ENCODE measurements around the gene SMC1B. TPM values are rescaled to one million over a fixed set of nuclear protein-coding genes. Genes with fewer than 3 reads are reported as not detected.
"Not testable (repeated sequence)": the region's sequence is repeated elsewhere in the genome, so short reads cannot be mapped to it uniquely, and the experiment has no call there.

Gene SMC1B
- total RNA-seq, 2 donors from 2014 or later = 2.7 to 3.2 TPM

DNA sequence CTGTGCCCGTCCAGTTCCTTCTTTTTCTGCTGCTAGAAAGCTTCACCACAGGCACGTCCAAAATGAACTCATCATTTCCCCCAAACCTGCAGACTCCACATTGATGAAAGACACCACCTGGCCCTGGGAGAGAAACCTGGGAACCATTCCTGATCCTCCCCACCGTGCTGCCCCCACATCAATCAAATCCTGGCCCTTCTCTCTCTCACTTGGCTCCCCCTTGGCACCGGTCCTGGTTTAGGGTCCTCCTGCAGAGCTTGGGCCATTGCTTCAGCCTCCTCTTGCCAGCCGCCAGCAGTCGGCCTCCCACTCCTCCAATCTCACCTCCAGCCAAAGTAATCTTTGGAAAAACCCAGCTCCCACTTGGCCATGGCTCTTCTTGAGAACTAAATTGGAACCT lies 38.6 kb upstream of the SMC1B start:
- H3K4me3 Mint-ChIP-seq = no peak overlapping the region
- H3K27ac Mint-ChIP-seq = no peak overlapping the region
- H3K9me3 Mint-ChIP-seq = no peaks in the 10 kb centered on the region
- ATAC-seq (replicated peaks in 1 of 2) (no peak), DNase-seq (no peak)
- no peaks in the 10 kb centered on the region for H3K27me3 Mint-ChIP-seq (ENCODE audit: low read depth)
- no peaks in the 10 kb centered on the region for H3K36me3 Mint-ChIP-seq (ENCODE audit: insufficient read depth in 2 of 2)
- H3K4me1 Mint-ChIP-seq (ENCODE audit: low read depth) = no peaks in the 10 kb centered on the region

DNA sequence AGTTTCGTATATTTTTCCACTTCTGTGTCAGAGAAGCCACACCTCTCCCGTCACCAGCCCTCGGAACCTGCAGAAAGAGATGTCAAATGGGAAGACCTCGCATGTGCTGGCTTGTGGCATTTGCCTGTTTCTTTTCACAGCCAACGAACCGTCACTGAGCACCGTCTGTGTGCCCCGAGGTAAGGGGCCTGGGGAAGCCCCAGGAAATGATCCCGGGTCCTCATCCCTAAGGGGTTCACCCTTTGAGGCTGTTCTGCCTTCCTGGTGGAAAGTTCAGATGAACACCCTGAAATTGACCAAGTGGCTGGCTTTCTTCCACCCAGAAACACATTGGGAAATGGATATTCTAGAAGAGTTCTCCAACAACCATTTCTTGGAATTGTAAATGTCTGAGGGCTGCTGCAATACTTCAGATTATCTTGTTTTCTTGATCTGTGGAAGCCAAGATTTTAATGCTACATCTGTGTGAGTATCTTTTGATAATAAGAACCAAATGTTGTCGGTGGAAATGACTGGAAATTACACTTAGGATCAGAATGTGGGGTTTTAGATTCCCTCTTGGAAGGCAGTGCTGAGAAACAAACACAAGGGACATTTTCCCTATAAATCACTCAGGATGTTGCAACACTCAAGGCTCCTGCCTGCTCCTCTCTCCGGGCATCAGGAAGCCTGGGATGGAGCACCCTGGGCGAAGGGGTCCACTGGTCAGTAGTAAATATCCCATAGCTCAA lies 37.7 kb upstream of the SMC1B start:
- H3K27me3 Mint-ChIP-seq (ENCODE audit: low read depth) = no peaks in the 10 kb centered on the region
- no peak overlapping the region for H3K4me3 Mint-ChIP-seq
- H3K36me3 Mint-ChIP-seq (ENCODE audit: insufficient read depth in 2 of 2) = no peaks in the 10 kb centered on the region
- no peaks in the 10 kb centered on the region for H3K4me1 Mint-ChIP-seq (ENCODE audit: low read depth)
- no peaks in the 10 kb centered on the region for H3K9me3 Mint-ChIP-seq
- ATAC-seq (replicated peaks in 1 of 2) (no peak), DNase-seq (no peak)
- no peak overlapping the region for H3K27ac Mint-ChIP-seq

DNA sequence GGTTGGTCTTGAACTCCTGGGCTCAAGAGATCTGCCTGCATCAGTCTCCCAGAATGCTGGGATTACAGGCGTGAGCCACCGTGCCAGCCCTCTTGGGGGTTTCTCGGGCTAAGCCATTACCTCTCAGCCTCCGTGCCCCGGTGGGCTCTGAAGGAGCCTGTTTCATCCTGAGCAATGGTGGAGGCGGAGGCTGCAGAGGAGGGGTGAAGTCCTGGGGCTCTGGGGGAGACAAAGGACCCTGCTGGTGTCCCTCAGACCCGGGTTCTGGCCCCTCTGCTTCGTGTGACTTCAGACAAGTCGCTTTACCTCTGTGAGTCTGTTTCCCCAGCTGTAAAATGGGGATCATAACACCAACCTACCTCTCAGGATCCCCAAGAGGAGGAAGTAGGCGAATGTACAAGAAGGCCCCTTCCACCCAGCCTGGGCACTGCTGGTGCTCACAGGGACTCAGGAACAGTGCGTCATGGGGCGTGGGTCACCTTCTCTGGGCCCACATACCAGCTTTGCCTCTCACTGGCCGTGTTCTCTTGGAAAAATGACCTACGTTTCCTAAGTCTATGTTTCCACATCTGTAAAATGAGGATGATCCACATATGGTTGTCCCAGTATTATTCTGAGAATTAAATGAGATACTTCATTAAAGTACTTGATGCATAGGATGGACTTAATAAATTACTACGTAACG lies 36.8 kb upstream of the SMC1B start:
- Mint-ChIP-seq H3K27ac (no peak overlapping the region), H3K4me3 (no peak overlapping the region), H3K4me1 (ENCODE audit: low read depth) (no peaks in the 10 kb centered on the region), H3K27me3 (ENCODE audit: low read depth) (no peaks in the 10 kb centered on the region), H3K9me3 (no peaks in the 10 kb centered on the region), H3K36me3 (ENCODE audit: insufficient read depth in 2 of 2) (no peaks in the 10 kb centered on the region)
- no peak for ATAC-seq (replicated peaks in 1 of 2)
- DNase-seq = no peak

DNA sequence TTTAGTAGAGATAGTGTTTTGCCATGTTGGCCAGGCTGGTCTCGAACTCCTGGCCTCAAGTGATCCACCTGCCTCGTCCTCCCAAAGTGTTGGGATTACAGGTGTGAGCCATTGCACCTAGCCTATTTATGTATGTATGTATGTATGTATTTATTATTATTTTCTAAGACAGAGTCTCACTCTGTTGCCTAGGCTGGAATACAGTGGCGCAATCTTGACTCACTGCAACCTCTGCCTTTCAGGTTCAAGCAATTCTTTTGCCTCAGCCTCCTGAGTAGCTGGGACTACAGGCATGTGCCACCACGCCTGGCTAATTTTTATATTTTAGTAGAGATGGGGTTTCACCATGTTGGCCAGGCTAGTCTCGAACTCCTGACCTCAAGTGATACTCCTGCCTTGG lies 36.0 kb upstream of the SMC1B start:
- ATAC-seq (replicated peaks in 1 of 2); H3K27me3 Mint-ChIP-seq (ENCODE audit: low read depth); H3K9me3 Mint-ChIP-seq; H3K4me3 Mint-ChIP-seq; DNase-seq; H3K4me1 Mint-ChIP-seq (ENCODE audit: low read depth); H3K27ac Mint-ChIP-seq; H3K36me3 Mint-ChIP-seq (ENCODE audit: insufficient read depth in 2 of 2): not testable (repeated sequence)

DNA sequence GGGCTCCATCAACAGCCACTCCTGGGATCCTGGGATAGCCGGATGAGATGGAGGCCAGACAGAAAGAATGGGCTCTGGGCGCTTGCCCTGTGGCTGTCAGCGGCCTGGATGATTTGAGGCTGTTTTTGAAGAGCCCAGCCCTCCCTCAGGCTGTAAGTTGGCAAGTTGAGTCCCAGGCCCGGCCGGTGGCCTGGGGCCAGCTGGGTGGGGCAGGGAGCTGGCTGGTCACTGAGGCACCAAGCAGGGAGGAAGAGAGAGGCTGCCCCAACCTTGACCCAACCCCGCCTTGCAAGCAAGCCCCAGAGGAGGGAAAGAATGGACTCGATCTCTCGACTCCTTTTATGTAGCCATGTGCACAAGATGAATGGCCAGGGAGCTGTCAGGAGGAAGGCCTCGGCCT lies 35.0 kb upstream of the SMC1B start:
- H3K4me1 Mint-ChIP-seq (ENCODE audit: low read depth) = no peaks in the 10 kb centered on the region
- no peak for DNase-seq
- no peak for ATAC-seq (replicated peaks in 1 of 2)
- no peak overlapping the region for H3K4me3 Mint-ChIP-seq
- no peaks in the 10 kb centered on the region for H3K27me3 Mint-ChIP-seq (ENCODE audit: low read depth)
- no peaks in the 10 kb centered on the region for H3K9me3 Mint-ChIP-seq
- no peaks in the 10 kb centered on the region for H3K36me3 Mint-ChIP-seq (ENCODE audit: insufficient read depth in 2 of 2)
- no peak overlapping the region for H3K27ac Mint-ChIP-seq

DNA sequence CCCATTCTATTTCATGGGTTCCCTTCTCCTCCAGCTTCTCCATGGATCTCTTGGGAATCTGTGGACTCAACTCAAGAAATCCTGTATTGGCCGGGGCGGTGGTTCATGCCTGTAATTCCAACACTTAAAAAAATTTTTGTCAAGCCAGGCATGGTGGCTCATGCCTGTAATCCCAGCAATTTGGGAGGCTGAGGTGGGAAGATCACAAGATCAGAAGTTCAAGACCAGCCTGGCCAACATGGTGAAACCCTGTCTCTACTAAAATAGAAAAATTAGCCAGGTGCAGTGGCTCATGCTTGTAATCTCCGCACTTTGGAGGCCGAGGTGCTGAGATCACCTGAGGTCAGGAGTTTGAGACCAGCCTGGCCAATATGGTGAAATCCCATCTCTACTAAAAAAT lies 34.2 kb upstream of the SMC1B start:
- DNase-seq; H3K4me1 Mint-ChIP-seq (ENCODE audit: low read depth); H3K36me3 Mint-ChIP-seq (ENCODE audit: insufficient read depth in 2 of 2); H3K27ac Mint-ChIP-seq; H3K9me3 Mint-ChIP-seq; H3K27me3 Mint-ChIP-seq (ENCODE audit: low read depth); H3K4me3 Mint-ChIP-seq; ATAC-seq (replicated peaks in 1 of 2): not testable (repeated sequence)

DNA sequence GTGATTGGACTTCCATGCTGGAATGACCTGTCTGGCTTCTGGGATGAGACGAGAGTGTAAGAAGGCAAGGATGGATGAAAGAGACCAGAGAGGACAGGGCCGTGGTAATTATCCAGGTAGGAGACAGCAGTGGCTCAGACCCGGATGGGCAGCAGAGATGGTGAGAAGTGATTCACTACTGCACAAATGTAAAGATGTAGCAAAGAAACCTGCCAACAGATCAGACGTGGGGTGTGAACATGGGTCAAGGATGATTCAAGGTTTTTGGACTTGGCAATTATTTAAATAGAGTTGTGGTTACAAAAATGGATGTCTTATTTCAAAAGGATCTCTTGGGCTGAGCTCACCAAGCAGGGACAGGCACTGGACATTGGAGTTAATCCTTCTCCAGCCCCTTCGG lies 32.8 kb upstream of the SMC1B start:
- Mint-ChIP-seq H3K27ac (no peak overlapping the region), H3K9me3 (no peaks in the 10 kb centered on the region), H3K27me3 (ENCODE audit: low read depth) (no peaks in the 10 kb centered on the region), H3K36me3 (ENCODE audit: insufficient read depth in 2 of 2) (no peaks in the 10 kb centered on the region), H3K4me3 (no peak overlapping the region), H3K4me1 (ENCODE audit: low read depth) (peaks cover 3% of the 10 kb centered on the region)
- DNase-seq (no peak), ATAC-seq (replicated peaks in 1 of 2) (no peak)

DNA sequence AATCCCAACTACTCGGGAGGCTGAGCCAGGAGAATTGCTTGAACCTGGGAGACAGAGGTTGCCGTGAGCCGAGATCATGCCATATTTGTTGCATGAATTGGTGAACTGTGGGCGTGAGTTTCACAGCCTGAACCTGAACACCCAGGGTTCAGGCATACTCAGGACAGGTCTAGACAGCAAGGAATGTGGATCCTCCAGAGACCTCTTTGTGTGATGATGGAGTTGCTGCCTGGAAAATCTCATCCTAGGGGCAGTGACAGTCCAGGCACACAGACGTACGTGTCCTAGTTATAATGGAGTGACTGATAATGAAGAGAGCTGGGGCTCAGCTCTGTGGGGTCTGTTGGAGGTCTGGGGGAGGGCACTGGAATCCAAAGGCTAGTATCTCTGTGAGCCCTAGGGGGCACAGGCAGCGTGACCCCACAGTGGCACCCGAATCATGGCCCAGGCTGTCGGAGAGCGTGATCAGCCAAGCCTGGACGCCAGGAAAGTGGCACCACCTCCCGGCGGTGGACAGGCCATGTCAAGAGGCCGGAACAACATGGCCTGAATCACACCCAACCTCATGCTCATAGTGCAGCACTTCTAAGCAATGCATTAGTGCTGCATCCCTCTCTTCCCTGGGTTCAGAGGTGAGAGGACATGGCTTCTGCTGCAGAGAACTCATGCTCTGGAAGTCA lies 31.8 kb upstream of the SMC1B start:
- Mint-ChIP-seq H3K4me3 (no peak overlapping the region), H3K36me3 (ENCODE audit: insufficient read depth in 2 of 2) (no peaks in the 10 kb centered on the region), H3K4me1 (ENCODE audit: low read depth) (peaks cover 11% of the 10 kb centered on the region), H3K27me3 (ENCODE audit: low read depth) (no peaks in the 10 kb centered on the region), H3K27ac (no peak overlapping the region), H3K9me3 (no peaks in the 10 kb centered on the region)
- no peak for ATAC-seq (replicated peaks in 1 of 2)
- DNase-seq = no peak

DNA sequence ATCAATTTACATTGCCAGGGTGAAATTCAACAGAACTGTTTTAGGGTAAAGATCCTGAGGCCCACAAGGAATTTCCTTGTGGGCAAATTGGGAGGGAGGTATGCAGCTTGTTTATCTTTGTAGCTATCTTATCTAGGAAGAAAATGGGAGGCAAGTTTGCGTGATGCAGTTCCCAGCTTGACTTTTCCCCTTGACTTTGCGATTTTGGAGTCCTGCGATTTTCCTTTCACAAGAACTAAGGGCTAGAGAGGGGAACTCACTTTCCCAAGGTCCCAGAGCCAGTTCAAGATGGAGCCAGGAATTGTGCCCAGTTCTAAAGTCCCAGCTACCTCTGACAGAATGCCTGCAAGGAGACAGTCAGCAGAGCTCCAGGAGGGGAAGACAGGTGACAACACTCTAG lies 30.8 kb upstream of the SMC1B start:
- no peak for ATAC-seq (replicated peaks in 1 of 2)
- Mint-ChIP-seq H3K27ac (no peak overlapping the region), H3K36me3 (ENCODE audit: insufficient read depth in 2 of 2) (no peaks in the 10 kb centered on the region), H3K27me3 (ENCODE audit: low read depth) (no peaks in the 10 kb centered on the region), H3K9me3 (no peaks in the 10 kb centered on the region), H3K4me1 (ENCODE audit: low read depth) (peaks cover 11% of the 10 kb centered on the region), H3K4me3 (no peak overlapping the region)
- no peak for DNase-seq

DNA sequence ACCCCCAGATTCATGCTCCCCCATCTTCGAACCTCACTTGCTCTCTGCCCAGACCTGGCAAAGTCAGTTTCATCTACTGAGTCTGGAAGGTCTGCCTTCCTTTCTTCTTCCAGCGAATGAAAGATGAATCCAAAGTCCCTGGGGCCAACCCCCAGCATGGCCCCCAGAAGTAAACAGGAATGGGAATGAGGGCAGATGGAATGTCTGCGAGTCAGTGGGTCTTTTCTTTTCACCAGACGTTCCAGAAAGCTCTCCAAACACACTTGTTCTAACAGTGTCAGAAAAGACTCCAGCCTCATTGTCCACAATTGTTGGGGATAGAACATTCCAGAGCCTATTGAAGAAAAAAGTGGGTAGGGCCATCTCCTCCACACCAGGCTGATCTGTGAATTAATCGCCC lies 28.7 kb upstream of the SMC1B start:
- no peak for ATAC-seq (replicated peaks in 1 of 2)
- no peak for DNase-seq
- Mint-ChIP-seq H3K27me3 (ENCODE audit: low read depth) (no peaks in the 10 kb centered on the region), H3K36me3 (ENCODE audit: insufficient read depth in 2 of 2) (no peaks in the 10 kb centered on the region), H3K9me3 (no peaks in the 10 kb centered on the region), H3K27ac (no peak overlapping the region), H3K4me3 (no peak overlapping the region), H3K4me1 (ENCODE audit: low read depth) (peaks cover 11% of the 10 kb centered on the region)

DNA sequence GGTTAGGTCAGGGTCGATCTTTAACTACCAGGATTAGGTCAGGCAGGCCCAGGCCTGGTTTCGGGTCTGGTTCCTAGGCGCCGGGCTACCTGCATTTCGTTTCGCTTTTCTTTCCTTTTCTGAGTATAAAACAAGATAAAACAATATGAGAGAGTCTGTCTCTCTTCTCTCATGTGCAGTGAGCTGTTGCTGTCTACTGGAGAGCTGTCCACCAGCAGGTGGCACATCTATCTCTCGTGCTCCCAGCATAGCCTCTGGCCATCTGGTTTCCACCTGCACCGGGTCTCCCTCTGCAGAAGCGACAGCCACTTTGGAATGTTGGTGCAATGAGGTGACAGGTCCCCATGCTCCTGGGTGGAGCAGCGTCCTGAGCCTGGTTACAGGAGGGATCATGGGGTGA lies 27.7 kb upstream of the SMC1B start:
- DNase-seq (peak; percentile 19 to 33), ATAC-seq (replicated peaks in 1 of 2) (peak; percentile 85)
- Mint-ChIP-seq H3K9me3 (no peaks in the 10 kb centered on the region), H3K4me3 (peak overlapping the region; percentile 49 to 85), H3K27ac (no peak overlapping the region), H3K4me1 (ENCODE audit: low read depth) (peaks cover 11% of the 10 kb centered on the region), H3K27me3 (ENCODE audit: low read depth) (no peaks in the 10 kb centered on the region), H3K36me3 (ENCODE audit: insufficient read depth in 2 of 2) (no peaks in the 10 kb centered on the region)

DNA sequence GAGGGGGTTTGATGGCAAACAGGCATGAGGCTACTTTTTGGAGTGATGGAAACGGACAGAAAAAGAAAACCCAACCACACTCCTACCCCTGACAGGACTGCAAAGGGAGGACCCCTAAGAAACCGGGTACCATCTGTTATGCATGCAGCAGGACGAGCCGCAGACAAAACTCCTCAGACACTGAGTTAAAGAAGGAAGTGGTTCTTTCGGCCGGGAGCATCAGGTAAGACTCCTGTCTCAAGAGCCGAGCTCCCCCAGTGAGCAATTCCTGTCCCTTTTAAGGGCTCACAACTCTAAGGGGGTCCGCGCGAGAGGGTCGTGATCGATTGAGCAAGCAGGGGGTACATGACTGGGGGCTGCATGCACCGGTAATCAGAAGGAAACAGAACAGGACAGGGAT lies 27.3 kb upstream of the SMC1B start:
- Mint-ChIP-seq H3K4me3 (peak overlapping the region; percentile 49 to 85), H3K4me1 (ENCODE audit: low read depth) (peaks cover 12% of the 10 kb centered on the region)
- H3K36me3 Mint-ChIP-seq (ENCODE audit: insufficient read depth in 2 of 2); H3K27me3 Mint-ChIP-seq (ENCODE audit: low read depth); ATAC-seq (replicated peaks in 1 of 2); H3K27ac Mint-ChIP-seq; H3K9me3 Mint-ChIP-seq; DNase-seq: not testable (repeated sequence)

DNA sequence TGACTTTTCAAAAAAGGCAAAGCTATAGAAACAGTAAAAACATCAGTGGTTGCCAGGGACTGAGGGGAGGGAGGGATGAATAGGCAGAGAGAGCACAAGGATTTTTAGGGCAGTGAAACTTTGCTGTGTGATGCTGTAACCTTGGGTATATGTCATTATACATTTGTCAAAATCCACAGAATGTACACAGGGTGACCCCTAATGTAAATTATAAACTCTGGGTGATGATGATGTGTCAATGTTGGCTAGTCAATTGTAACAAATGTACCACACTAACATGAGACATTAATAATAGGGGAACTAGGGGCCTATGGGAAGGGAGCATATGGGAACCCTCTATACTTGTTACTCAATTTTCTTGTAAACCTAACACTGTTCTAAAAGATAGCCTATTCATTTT lies 24.9 kb upstream of the SMC1B start:
- Mint-ChIP-seq H3K36me3 (ENCODE audit: insufficient read depth in 2 of 2) (no peaks in the 10 kb centered on the region), H3K27me3 (ENCODE audit: low read depth) (no peaks in the 10 kb centered on the region), H3K4me3 (no peak overlapping the region), H3K4me1 (ENCODE audit: low read depth) (peaks cover 19% of the 10 kb centered on the region), H3K9me3 (no peaks in the 10 kb centered on the region), H3K27ac (no peak overlapping the region)
- DNase-seq (no peak), ATAC-seq (replicated peaks in 1 of 2) (no peak)

All from activated T-cell treated with anti-CD3 and anti-CD28 coated beads, Interleukin-2, amount 50 U/mL, for 72 hours (primary cell).